ENCODE results near the gene PBOV1. TPM values are rescaled to one million over a fixed set of nuclear protein-coding genes. Genes with fewer than 3 reads are reported as not detected.

PBOV1 gene
- total RNA-seq, 1 experiment from 2014 or later = not detected

GRCh38 chr6:138235205-138235604 is 16.9 kb upstream of the PBOV1 start:
- Histone ChIP-seq H3K79me2 (ENCODE audit: low read length) (no peaks in the 10 kb centered on the region), H3K4me3 (ENCODE audit: low read length) (no peak overlapping the region), H3K36me3 (ENCODE audit: insufficient read depth, low read length) (no peaks in the 10 kb centered on the region), H3K9me3 (ENCODE audit: low read length) (no peaks in the 10 kb centered on the region), H3K27ac (ENCODE audit: low read length) (no peak overlapping the region), H4K20me1 (ENCODE audit: insufficient read depth, low read depth, low read length) (no peaks in the 10 kb centered on the region), H3K4me1 (ENCODE audit: low read length) (peaks cover 10% of the 10 kb centered on the region), H3K9ac (ENCODE audit: low read length) (no peak overlapping the region), H3K4me2 (ENCODE audit: low read depth, low read length, poor library complexity, severe bottlenecking) (no peak overlapping the region), H3K9me2 (replicated peaks; ENCODE audit: insufficient read depth, low read length) (no peaks in the 10 kb centered on the region), H2AFZ (ENCODE audit: low read length) (no peak overlapping the region), H3K27me3 (ENCODE audit: low read length) (no peaks in the 10 kb centered on the region)
- no peak for DNase-seq

GRCh38 chr6:138234363-138234762 is 16.1 kb upstream of the PBOV1 start:
- H3K9me2 ChIP-seq (replicated peaks; ENCODE audit: insufficient read depth, low read length) = no peaks in the 10 kb centered on the region
- H3K4me3 ChIP-seq (ENCODE audit: low read length) = no peak overlapping the region
- no peak overlapping the region for H3K9ac ChIP-seq (ENCODE audit: low read length)
- no peaks in the 10 kb centered on the region for H4K20me1 ChIP-seq (ENCODE audit: insufficient read depth, low read depth, low read length)
- H3K27ac ChIP-seq (ENCODE audit: low read length) = no peak overlapping the region
- H3K36me3 ChIP-seq (ENCODE audit: insufficient read depth, low read length) = no peaks in the 10 kb centered on the region
- no peaks in the 10 kb centered on the region for H3K27me3 ChIP-seq (ENCODE audit: low read length)
- H3K9me3 ChIP-seq (ENCODE audit: low read length) = no peaks in the 10 kb centered on the region
- peaks cover 10% of the 10 kb centered on the region for H3K4me1 ChIP-seq (ENCODE audit: low read length)
- DNase-seq = no peak
- H2AFZ ChIP-seq (ENCODE audit: low read length) = no peak overlapping the region
- H3K79me2 ChIP-seq (ENCODE audit: low read length) = no peaks in the 10 kb centered on the region
- no peak overlapping the region for H3K4me2 ChIP-seq (ENCODE audit: low read depth, low read length, poor library complexity, severe bottlenecking)

GRCh38 chr6:138231381-138231886 is 13.1 kb upstream of the PBOV1 start:
- Histone ChIP-seq H3K4me2 (ENCODE audit: low read depth, low read length, poor library complexity, severe bottlenecking) (peak overlapping the region; percentile 26), H4K20me1 (ENCODE audit: insufficient read depth, low read depth, low read length) (no peaks in the 10 kb centered on the region)

GRCh38 chr6:138230759-138231380 is 12.6 kb upstream of the PBOV1 start:
- Histone ChIP-seq H3K4me2 (ENCODE audit: low read depth, low read length, poor library complexity, severe bottlenecking) (no peak overlapping the region), H2AFZ (ENCODE audit: low read length) (no peak overlapping the region), H4K20me1 (ENCODE audit: insufficient read depth, low read depth, low read length) (no peaks in the 10 kb centered on the region)

More at GRCh38 chr6:138231381-138231886, 13.1 kb upstream of the PBOV1 start:
- H3K79me2 ChIP-seq (ENCODE audit: low read length) = no peaks in the 10 kb centered on the region
- DNase-seq = no peak
- no peak overlapping the region for H2AFZ ChIP-seq (ENCODE audit: low read length)
- H3K27me3 ChIP-seq (ENCODE audit: low read length) = no peaks in the 10 kb centered on the region
- H3K4me1 ChIP-seq (ENCODE audit: low read length) = peaks cover 10% of the 10 kb centered on the region
- H3K9me3 ChIP-seq (ENCODE audit: low read length) = no peaks in the 10 kb centered on the region
- H3K36me3 ChIP-seq (ENCODE audit: insufficient read depth, low read length) = no peaks in the 10 kb centered on the region
- H3K27ac ChIP-seq (ENCODE audit: low read length) = no peak overlapping the region
- H3K4me3 ChIP-seq (ENCODE audit: low read length) = no peak overlapping the region
- H3K9ac ChIP-seq (ENCODE audit: low read length) = no peak overlapping the region
- no peaks in the 10 kb centered on the region for H3K9me2 ChIP-seq (replicated peaks; ENCODE audit: insufficient read depth, low read length)

GRCh38 chr6:138230221-138230620 is 11.9 kb upstream of the PBOV1 start:
- H3K79me2 ChIP-seq (ENCODE audit: low read length) = no peaks in the 10 kb centered on the region
- no peaks in the 10 kb centered on the region for H4K20me1 ChIP-seq (ENCODE audit: insufficient read depth, low read depth, low read length)
- H2AFZ ChIP-seq (ENCODE audit: low read length) = no peak overlapping the region
- peaks cover 10% of the 10 kb centered on the region for H3K4me1 ChIP-seq (ENCODE audit: low read length)
- H3K27me3 ChIP-seq (ENCODE audit: low read length) = no peaks in the 10 kb centered on the region
- H3K4me2 ChIP-seq (ENCODE audit: low read depth, low read length, poor library complexity, severe bottlenecking) = no peak overlapping the region
- H3K4me3 ChIP-seq (ENCODE audit: low read length) = no peak overlapping the region
- no peak overlapping the region for H3K27ac ChIP-seq (ENCODE audit: low read length)
- H3K9me3 ChIP-seq (ENCODE audit: low read length) = no peaks in the 10 kb centered on the region
- H3K9ac ChIP-seq (ENCODE audit: low read length) = no peak overlapping the region
- H3K36me3 ChIP-seq (ENCODE audit: insufficient read depth, low read length) = no peaks in the 10 kb centered on the region
- no peak for DNase-seq
- H3K9me2 ChIP-seq (replicated peaks; ENCODE audit: insufficient read depth, low read length) = no peaks in the 10 kb centered on the region

More at GRCh38 chr6:138230759-138231380, 12.6 kb upstream of the PBOV1 start:
- Histone ChIP-seq H3K27ac (ENCODE audit: low read length) (no peak overlapping the region), H3K9me2 (replicated peaks; ENCODE audit: insufficient read depth, low read length) (no peaks in the 10 kb centered on the region), H3K27me3 (ENCODE audit: low read length) (no peaks in the 10 kb centered on the region), H3K36me3 (ENCODE audit: insufficient read depth, low read length) (no peaks in the 10 kb centered on the region), H3K4me3 (ENCODE audit: low read length) (no peak overlapping the region), H3K79me2 (ENCODE audit: low read length) (no peaks in the 10 kb centered on the region), H3K9ac (ENCODE audit: low read length) (no peak overlapping the region), H3K9me3 (ENCODE audit: low read length) (no peaks in the 10 kb centered on the region), H3K4me1 (ENCODE audit: low read length) (peaks cover 10% of the 10 kb centered on the region)
- DNase-seq = no peak

- Histone ChIP-seq H3K79me2 (ENCODE audit: low read length) (no peaks in the 10 kb centered on the region), H4K20me1 (ENCODE audit: insufficient read depth, low read depth, low read length) (no peaks in the 10 kb centered on the region), H3K9me3 (ENCODE audit: low read length) (no peaks in the 10 kb centered on the region), H3K36me3 (ENCODE audit: insufficient read depth, low read length) (no peaks in the 10 kb centered on the region), H3K9me2 (replicated peaks; ENCODE audit: insufficient read depth, low read length) (no peaks in the 10 kb centered on the region), H3K4me2 (ENCODE audit: low read depth, low read length, poor library complexity, severe bottlenecking) (no peak overlapping the region), H3K4me3 (ENCODE audit: low read length) (no peak overlapping the region), H3K4me1 (ENCODE audit: low read length) (peaks cover 10% of the 10 kb centered on the region), H3K9ac (ENCODE audit: low read length) (no peak overlapping the region), H3K27ac (ENCODE audit: low read length) (no peak overlapping the region), H2AFZ (ENCODE audit: low read length) (no peak overlapping the region), H3K27me3 (ENCODE audit: low read length) (no peaks in the 10 kb centered on the region)
- DNase-seq = no peak
Measured at GRCh38 chr6:138229663-138230179, 11.4 kb upstream of the PBOV1 start.

GRCh38 chr6:138229072-138229471 is 10.8 kb upstream of the PBOV1 start:
- Histone ChIP-seq H3K79me2 (ENCODE audit: low read length) (no peaks in the 10 kb centered on the region), H3K9me2 (replicated peaks; ENCODE audit: insufficient read depth, low read length) (no peaks in the 10 kb centered on the region), H3K27ac (ENCODE audit: low read length) (no peak overlapping the region), H3K36me3 (ENCODE audit: insufficient read depth, low read length) (no peaks in the 10 kb centered on the region), H3K9me3 (ENCODE audit: low read length) (no peaks in the 10 kb centered on the region), H3K4me2 (ENCODE audit: low read depth, low read length, poor library complexity, severe bottlenecking) (no peak overlapping the region), H2AFZ (ENCODE audit: low read length) (no peak overlapping the region), H4K20me1 (ENCODE audit: insufficient read depth, low read depth, low read length) (no peaks in the 10 kb centered on the region), H3K9ac (ENCODE audit: low read length) (no peak overlapping the region), H3K4me3 (ENCODE audit: low read length) (no peak overlapping the region), H3K4me1 (ENCODE audit: low read length) (peaks cover 10% of the 10 kb centered on the region), H3K27me3 (ENCODE audit: low read length) (no peaks in the 10 kb centered on the region)
- DNase-seq = no peak

- H3K4me2 ChIP-seq (ENCODE audit: low read depth, low read length, poor library complexity, severe bottlenecking) = no peak overlapping the region
- H3K4me3 ChIP-seq (ENCODE audit: low read length) = no peak overlapping the region
- H3K9me3 ChIP-seq (ENCODE audit: low read length) = no peaks in the 10 kb centered on the region
- H4K20me1 ChIP-seq (ENCODE audit: insufficient read depth, low read depth, low read length) = no peaks in the 10 kb centered on the region
- no peak overlapping the region for H3K27ac ChIP-seq (ENCODE audit: low read length)
- no peaks in the 10 kb centered on the region for H3K9me2 ChIP-seq (replicated peaks; ENCODE audit: insufficient read depth, low read length)
- H3K79me2 ChIP-seq (ENCODE audit: low read length) = no peaks in the 10 kb centered on the region
- no peak overlapping the region for H3K9ac ChIP-seq (ENCODE audit: low read length)
- no peak for DNase-seq
- H3K4me1 ChIP-seq (ENCODE audit: low read length) = peaks cover 10% of the 10 kb centered on the region
- no peak overlapping the region for H2AFZ ChIP-seq (ENCODE audit: low read length)
- H3K27me3 ChIP-seq (ENCODE audit: low read length) = no peaks in the 10 kb centered on the region
- H3K36me3 ChIP-seq (ENCODE audit: insufficient read depth, low read length) = no peaks in the 10 kb centered on the region
Measured at GRCh38 chr6:138227316-138227781, 9.1 kb upstream of the PBOV1 start.
